GM18907 (cell line): ENCODE results near the gene WTIP.
"Not testable (repeated sequence)": the region's sequence is repeated elsewhere in the genome, so short reads cannot be mapped to it uniquely, and the experiment has no call there.

Source experiments
- ATAC-seq: cut with Tn5 transposase; IDR thresholded peaks from one replicate; pipeline ENCODE4 v1.9.1; 2021; ENCODE audit warnings: mild to moderate bottlenecking, moderate library complexity; ENCODE audit not compliant: unreplicated experiment

WTIP gene

DNA sequence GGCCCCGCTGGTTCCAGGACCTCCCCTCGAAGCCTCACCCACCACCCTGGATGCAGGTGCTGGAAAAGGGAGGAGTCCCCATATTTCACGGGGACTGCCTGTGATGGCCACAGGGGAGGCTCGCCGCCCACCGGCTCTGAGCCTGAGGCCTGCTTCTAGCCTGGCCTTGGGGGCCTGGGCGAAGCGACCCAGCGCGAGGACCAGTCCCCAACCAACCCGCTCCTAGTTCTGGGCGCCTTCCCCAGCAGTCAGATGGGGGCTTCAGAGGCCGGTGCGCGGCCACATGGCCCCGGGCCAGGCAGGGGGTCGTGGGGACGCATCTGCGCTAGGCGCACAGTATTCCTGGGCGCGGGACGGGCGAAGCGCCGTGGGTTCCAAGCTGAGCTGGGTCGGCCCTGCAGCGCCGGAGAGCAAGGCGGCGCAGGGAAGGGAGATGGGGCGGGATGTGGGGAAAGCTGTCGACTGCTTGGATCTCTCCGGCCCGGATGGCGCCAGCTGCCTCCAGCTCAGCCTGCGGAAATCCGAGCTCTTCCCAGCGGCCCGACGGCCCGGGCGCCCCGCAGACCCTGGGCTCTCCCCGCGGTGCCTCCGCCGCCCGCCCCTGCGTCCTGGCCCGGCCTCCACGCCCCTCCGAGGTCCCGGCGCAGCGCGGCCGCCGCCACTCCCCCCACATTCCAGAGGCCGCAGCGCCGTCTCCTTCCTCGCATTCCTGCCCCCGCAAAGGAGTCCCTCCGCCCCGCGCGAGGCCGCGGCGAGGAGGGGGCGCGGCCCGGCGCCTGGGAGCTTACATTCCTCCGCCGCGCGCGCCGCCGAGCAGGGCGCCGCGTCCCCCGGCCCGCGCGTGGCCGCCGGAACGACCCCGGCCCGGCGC is at the start of gene WTIP:
Gene WTIP (plus strand): TSS at position 788 of the 871 bp plus-strand sequence. CDS start 217 bp downstream, outside the sequence.
- ATAC-seq = no peak

- no peak for ATAC-seq
Measured at GRCh38 chr19:34432797-34433196, 48.8 kb upstream of the WTIP start.

- no peak for ATAC-seq
Measured at GRCh38 chr19:34436716-34437115, 44.8 kb upstream of the WTIP start.

- ATAC-seq = no peak
Measured at GRCh38 chr19:34448191-34448590, 33.4 kb upstream of the WTIP start.

DNA sequence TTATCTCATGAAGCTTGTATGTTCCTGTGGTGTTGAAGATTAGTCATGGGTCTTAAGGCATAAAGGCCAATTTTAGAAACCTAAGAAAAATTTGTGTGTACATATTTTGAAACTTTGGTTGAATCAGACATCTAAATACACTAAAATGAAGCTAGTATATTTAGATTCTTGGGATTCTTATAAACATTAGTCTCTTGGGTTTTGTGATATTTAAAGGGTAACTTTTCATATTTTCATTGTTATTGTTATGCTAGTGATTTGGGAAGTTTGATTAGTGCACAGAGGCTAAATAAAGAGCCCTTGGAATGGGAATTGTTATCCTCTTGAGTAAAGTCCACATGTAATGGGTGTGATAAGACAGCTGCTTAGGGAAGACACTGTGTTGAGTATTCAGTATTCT is 28.8 kb upstream of the WTIP start:
- no peak for ATAC-seq

DNA sequence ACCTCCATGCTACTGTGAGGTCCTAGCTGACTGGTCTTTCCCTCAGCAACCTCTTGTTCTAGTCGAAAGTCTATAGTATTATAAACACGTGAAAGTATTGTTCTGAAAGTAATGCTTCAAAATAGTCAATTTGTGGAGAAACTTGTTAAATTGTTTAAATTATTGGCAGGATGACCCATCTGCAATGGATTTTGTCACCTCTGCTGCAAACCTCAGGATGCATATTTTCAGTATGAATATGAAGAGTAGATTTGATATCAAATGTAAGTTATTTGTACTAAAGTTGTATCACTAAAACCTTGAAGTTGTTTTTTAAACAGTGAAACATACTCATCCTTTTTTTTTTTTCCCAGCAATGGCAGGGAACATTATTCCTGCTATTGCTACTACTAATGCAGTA is 27.5 kb upstream of the WTIP start:
- ATAC-seq = no peak

GRCh38 chr19:34454685-34455084 is 26.9 kb upstream of the WTIP start:
- no peak for ATAC-seq

- ATAC-seq = not testable (repeated sequence)
Measured at GRCh38 chr19:34455783-34456480, 25.6 kb upstream of the WTIP start.

- ATAC-seq = no peak
Measured at GRCh38 chr19:34457446-34457845, 24.1 kb upstream of the WTIP start.

GRCh38 chr19:34458677-34459076 is 22.9 kb upstream of the WTIP start:
- no peak for ATAC-seq

DNA sequence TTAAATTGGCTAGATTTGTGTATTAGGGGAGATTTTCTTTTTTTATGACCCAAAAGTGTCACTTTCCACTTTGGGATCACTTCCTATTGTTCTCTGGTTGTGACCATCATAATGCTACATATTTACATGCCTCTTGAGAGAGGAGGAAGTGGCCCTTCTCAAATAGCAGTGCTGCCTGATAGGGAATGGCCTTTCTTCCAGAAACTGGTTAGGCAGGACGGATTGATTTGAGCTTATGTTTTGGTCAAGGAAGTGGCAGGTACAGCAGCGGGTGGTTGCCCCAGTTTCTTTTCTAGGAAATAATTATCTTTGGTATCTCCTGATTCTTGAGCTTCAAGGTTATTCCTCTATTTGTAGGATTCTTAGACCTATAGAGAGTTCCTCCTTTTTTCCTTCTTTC is 21.9 kb upstream of the WTIP start:
- ATAC-seq = no peak

DNA sequence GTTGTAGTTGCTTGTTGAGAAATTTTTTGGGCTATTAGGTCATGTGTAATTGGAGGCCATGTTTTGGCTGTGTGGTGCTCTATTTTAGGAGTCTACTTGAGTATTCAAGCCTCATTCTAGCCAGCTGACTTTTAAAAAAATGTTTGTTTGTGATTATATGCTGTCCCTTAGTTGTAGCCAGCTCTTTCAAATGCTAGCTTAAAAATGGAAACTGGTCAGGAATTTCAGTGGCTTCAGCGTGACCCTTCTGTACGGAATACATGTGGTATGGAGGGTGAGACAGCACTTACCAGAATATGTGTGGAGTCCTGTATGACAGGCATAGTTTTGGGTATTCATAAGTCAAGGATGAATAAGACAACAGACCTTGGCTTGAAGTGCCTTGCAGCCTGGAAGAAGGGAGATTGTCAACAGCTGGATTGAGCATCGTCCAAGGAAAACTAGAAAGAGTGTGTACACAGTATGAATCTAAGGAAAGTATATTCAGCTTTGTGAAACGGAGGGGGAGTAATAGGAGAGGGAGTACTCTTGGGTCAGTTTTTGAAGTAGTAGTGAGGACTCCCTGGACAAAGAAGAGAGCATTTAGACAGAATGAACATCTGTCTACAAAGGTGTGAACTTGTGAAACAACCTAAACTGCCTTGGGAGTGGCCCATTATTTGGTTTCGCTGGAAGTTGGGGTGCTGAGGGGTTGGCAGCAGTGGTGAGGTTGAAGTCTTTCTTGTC is 20.0 kb upstream of the WTIP start:
- no peak for ATAC-seq

GRCh38 chr19:34464785-34465184 is 16.8 kb upstream of the WTIP start:
- not testable (repeated sequence) for ATAC-seq

DNA sequence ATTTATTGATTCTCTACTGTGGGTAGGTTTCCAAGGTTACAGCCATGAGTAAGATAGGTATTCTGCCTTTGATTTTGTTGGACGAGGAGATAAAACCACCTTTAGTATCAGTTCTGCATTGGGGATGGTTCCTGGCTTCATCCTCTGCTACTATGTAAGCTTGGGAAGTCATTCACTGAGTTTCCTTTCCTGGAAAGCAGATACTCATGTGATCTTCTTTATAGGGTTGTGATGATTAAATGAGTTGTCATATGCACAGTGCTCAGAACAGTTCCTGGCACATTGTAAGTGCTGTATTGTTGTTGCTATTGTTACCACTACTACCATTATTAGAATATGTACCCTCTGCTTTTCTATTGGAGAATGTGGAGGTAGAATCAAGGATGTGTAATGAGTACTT is 13.1 kb upstream of the WTIP start:
- no peak for ATAC-seq

DNA sequence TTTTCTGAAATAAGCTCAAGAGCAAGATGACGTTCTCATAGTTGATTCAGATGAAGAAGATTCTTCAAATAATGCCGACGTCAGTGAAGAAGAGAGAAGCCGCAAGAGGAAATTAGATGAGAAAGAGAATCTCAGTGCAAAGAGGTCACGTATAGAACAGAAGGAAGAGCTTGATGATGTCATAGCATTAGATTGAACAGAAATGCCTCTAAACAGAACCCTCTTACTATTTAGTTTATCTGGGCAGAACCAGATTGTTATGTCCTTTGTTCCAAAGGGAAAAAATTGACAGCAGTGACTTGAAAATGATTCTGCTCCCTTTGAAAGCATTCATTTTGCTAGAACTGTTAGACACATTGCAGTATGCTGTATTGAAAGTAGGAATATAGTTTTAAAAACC is 12.5 kb upstream of the WTIP start:
- not testable (repeated sequence) for ATAC-seq

GRCh38 chr19:34471906-34472700 is 9.5 kb upstream of the WTIP start:
- ATAC-seq = no peak

DNA sequence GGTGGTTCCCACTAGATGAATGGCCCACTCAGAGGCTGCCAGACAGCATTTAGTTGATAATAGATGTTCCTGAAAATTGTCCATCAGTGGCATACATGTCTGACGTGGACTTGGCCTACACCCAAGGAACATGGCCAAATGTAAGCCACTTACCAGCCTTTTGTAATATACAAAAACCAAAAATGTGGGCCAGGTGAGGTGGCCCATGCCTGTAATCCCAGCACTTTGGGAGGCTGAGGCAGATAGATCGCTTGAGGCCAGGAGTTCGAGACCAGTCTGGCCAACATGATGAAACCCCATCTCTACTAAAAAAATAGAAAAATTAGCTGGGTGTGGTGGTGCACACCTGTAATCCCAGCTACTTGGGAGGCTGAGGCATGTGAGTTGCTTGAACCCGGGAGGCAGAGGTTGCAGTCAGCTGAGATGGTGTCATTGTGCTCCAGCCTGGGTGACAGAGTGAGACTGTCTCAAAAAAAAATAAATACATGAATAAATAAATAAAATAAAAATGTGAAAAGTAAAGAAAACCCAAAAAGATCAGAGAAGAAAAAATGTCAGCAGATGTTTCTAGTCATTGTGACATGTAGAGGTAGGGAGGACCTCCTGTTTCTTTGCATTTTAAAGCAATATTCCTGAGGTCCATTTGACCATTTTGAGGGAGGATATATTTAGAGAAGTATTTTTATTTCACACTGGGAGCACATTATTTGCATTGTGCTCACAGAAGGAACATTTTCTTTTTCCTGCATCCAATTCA is 7.1 kb upstream of the WTIP start:
- ATAC-seq = no peak

DNA sequence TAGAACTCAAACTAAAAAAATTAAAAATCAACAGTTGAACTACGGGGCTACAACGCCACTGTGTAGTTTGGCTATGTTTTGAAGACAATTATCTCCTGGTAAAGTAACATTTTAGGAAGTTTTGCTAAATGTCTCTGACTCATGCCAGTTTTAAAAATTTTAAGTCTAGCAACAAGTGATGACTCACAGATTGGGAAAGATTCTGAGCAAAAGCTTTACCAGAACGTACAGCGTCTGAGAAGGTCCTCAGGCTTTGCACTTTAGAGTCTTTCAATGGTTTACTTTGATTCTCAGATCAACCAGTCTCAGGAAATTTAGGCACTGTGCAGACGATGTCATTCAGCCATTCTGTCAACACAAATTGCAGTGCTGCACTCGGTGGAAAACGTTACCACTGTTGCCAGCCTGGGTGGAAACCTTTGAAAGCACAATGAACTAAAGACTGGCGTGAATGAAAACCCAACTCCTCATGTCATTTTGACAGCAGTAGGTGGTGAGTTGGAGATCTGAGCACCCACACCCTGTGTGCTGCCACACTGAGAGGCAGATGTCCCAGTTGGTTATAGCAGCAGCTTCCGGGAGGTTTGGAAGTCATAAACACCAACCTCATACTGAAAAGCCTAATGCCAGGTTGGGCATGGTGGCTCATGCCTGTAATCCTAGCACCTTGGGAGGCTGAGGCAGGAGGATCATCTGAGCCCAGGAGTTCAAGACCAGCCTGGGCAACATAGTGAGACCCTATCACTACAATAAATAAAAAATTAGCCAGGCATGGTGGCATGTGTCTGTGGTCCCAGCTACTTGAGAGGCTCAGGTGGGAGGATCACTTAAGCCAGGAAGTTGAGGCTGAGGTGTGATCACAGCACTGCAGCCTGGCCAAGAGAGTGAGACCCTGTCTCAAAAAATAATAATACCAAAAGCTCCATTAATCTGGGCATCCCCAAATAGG is 6.3 kb upstream of the WTIP start:
- ATAC-seq = no peak
